Aorta (tissue), 5 donors: Measurements from ENCODE around the gene VSTM4. TPM values are rescaled to one million over a fixed set of nuclear protein-coding genes. Genes with fewer than 3 reads are reported as not detected.

ENCODE experiments used
- ATAC-seq: fragments of 200-7000 bp; cut with Tn5 transposase; one replicate; pipeline ENCODE4 v1.9.1; 2022; ENCODE audit warnings: moderate library complexity; ENCODE audit not compliant: low FRiP score
- DNase-seq, 2 donors: peaks; one replicate each; pipeline ENCODE4 v3.0.0-alpha.2; 2020
- H3K27ac ChIP-seq, 2 donors: one replicate each; pipeline ENCODE4 v1.5.1; 2013; ENCODE audit warnings: low read length in 2 of 2, mild to moderate bottlenecking in 2 of 2, moderate library complexity in 2 of 2, control low read depth in 1 of 2, inconsistent platforms in 1 of 2, low read depth in 1 of 2
- H3K27me3 ChIP-seq, 2 donors: one replicate each; pipeline ENCODE4 v1.6.1; 2013; ENCODE audit warnings: control low read depth in 1 of 2, low read length in 1 of 2, mild to moderate bottlenecking in 1 of 2, moderate library complexity in 1 of 2; ENCODE audit not compliant: insufficient read depth in 2 of 2, control insufficient read depth in 1 of 2
- H3K36me3 ChIP-seq, 2 donors: one replicate each; pipeline ENCODE4 v1.6.1; 2013; ENCODE audit warnings: control low read depth in 1 of 2, low read length in 1 of 2, mild to moderate bottlenecking in 1 of 2; ENCODE audit not compliant: insufficient read depth in 2 of 2, control insufficient read depth in 1 of 2
- H3K4me1 ChIP-seq, 2 donors: one replicate each; pipeline ENCODE4 v1.6.1; 2013; ENCODE audit warnings: low read length in 2 of 2, control low read depth in 1 of 2, mild to moderate bottlenecking in 1 of 2, moderate library complexity in 1 of 2; ENCODE audit not compliant: insufficient read depth in 2 of 2, control insufficient read depth in 1 of 2
- H3K4me3 ChIP-seq, 2 donors: one replicate each; pipeline ENCODE4 v1.5.1; 2013; ENCODE audit warnings: low read length in 2 of 2, control low read depth in 1 of 2, mild to moderate bottlenecking in 1 of 2
- H3K9me3 ChIP-seq: one replicate; pipeline ENCODE4 v1.6.1; 2013; ENCODE audit warnings: mild to moderate bottlenecking, low read length; ENCODE audit not compliant: control insufficient read depth
- WGBS, 2 donors: extraction: QIAGEN DNeasy Blood & Tissue Kit; methylation state at CpG; one replicate each; pipeline ENCODE4 v1.1.7; 2013; 5-methylcytosine and 5-hydroxymethylcytosine counted together
- intact Hi-C, 2 donors: fragments of 100-400 bp; cut with DNase I; formaldehyde crosslinking; loops; one replicate each; pipeline versions ENCODE4 v1.14.2 to v1.15.0; 2022
- polyA plus RNA-seq, 2 donors: library from polyadenylated mRNA; stranded (reverse); fragments of 200-250 nt; gene quantifications; one replicate each; pipeline ENCODE4 v1.2.3, GENCODE V29; 2013
- total RNA-seq, 2 donors: library from RNA; stranded (reverse); fragmentation: NEBNext Ultra II Directional; extraction: Animal tissue kit (Norgen Biotek cat#: 25700); gene quantifications; one replicate each; pipeline ENCODE4 v1.2.1, GENCODE V29; 2021
- donor health status: healthy with polysubstance abuse.
- donor health status: Bipolar disorder and iron deficiency.
- donor health status: DM: no; HTN: no; CAD: no.
- donor health status: DM: no; HTN: no; CAD: no.
- donor health status: DM: yes; HTN: yes; CAD: no.

The VSTM4 gene
- total and polyA plus RNA-seq, 4 donors, result 8.0 to 34.2 (median 18.0) TPM

GRCh38 chr10:49094646-49095045 lies 20.7 kb downstream of the VSTM4 start:
- intact Hi-C loops, result no loop called here
- no peak for DNase-seq

GRCh38 chr10:49093922-49094321 lies 21.4 kb downstream of the VSTM4 start:
- DNase-seq, result no peak
- H3K4me1 ChIP-seq, result peaks cover 0 to 7% of the 10 kb centered on the region in 2 donors
- no peaks in the 10 kb centered on the region for H3K27me3 ChIP-seq
- no peak for ATAC-seq
- peaks cover 0 to under 1% of the 10 kb centered on the region in 2 donors for H3K36me3 ChIP-seq
- H3K27ac ChIP-seq, result no peak overlapping the region
- WGBS, 2 donors, result 96% methylated on average over 10 of the region's 10 CpGs
- intact Hi-C loops, result no loop called here
- H3K4me3 ChIP-seq, result no peak overlapping the region
- no peaks in the 10 kb centered on the region for H3K9me3 ChIP-seq

More at GRCh38 chr10:49094646-49095045, 20.7 kb downstream of the VSTM4 start:
- peaks cover 0 to 2% of the 10 kb centered on the region in 2 donors for H3K36me3 ChIP-seq
- H3K9me3 ChIP-seq, result no peaks in the 10 kb centered on the region
- H3K27me3 ChIP-seq, result no peaks in the 10 kb centered on the region
- H3K4me3 ChIP-seq, result no peak overlapping the region
- H3K4me1 ChIP-seq, result peaks cover 0 to 7% of the 10 kb centered on the region in 2 donors
- 14 to 19% methylated on average over 4 of the region's 4 CpGs for WGBS, 2 donors
- peak; percentile 42 for ATAC-seq
- H3K27ac ChIP-seq, result no peak overlapping the region

GRCh38 chr10:49092477-49092876 lies 22.8 kb downstream of the VSTM4 start:
- Histone ChIP-seq H3K27ac (no peak overlapping the region), H3K4me3 (no peak overlapping the region), H3K9me3 (no peaks in the 10 kb centered on the region), H3K4me1 (peaks cover 0 to 7% of the 10 kb centered on the region in 2 donors), H3K27me3 (no peaks in the 10 kb centered on the region), H3K36me3 (no peaks in the 10 kb centered on the region)
- intact Hi-C loops, result no loop called here
- WGBS, 2 donors, result 91 to 92% methylated on average over 11 of the region's 11 CpGs
- DNase-seq (no peak), ATAC-seq (no peak)

DNA sequence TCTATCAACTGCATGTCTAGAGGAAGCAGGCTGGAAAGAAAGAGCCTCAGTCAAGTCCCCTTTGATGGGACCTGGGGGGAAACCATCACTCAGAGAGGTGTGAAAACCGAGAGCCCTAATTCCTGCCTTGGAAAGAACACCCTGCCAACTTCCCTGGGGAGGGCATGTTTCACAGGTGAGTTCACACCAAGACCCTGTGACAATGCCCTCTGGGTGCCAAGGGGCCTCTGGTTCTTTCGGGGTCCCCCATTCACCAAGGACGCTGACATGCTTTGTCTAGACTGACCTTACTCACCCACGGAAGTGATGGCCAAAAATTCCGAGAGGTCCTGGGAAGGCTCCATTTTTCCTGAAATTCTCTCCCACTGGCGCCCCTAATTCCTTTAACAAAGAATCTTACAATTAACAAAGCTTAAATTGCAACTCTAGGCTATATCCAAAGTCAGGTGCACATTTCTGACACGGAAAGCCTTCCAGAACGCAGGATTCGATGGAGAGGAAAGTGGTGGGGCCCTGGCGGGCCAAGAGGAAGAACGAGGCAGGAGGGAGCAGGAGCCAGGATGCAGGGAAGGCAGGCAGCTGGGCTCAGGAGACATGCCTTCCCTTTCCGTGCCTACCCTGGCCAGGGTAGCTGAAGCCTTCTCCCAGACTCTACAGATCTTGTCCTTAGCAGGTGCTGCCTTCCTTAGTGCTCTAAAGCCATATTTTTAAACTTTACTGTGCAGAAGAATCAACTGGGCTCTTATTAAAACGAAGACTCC lies 23.7 kb downstream of the VSTM4 start:
- Histone ChIP-seq H3K4me1 (peaks cover 0 to 7% of the 10 kb centered on the region in 2 donors), H3K9me3 (no peaks in the 10 kb centered on the region), H3K27ac (no peak overlapping the region), H3K36me3 (no peaks in the 10 kb centered on the region), H3K27me3 (no peaks in the 10 kb centered on the region), H3K4me3 (no peak overlapping the region)
- ATAC-seq (no peak), DNase-seq (no peak)
- intact Hi-C loops, result no loop called here
- 91 to 92% methylated on average over 13 of the region's 13 CpGs for WGBS, 2 donors

DNA sequence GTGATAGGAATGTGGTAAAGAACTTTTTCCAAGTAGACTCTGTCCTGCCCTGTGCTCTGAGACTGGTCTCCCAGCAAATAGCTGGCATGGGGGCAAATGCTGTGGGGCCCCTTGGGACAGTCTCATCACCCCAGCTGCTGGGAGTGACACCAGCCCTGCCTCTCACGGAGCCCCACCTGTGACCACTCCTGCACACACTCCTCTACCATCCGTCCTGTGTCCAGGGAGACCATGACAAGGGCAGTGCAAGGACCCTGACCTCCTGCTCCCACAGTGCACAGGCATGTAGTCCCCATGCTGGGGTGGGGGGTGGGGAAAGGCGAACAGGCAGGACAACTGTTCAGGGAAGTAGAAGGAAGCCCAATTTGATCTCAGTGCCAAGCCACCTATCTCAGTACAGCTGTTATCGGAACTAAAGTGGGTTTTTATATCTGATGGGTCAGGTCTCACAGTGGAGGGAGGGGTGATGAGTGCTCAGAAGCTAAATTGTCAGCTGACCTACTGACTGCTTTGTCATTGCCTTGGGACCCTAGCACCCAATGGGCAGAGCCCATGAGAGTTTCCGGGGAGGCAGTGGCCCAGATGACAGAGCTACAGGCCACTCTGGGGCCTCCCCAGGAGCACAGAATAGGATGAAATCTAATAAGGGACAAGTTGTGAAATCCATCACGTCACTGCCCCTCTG lies 24.5 kb downstream of the VSTM4 start:
- no peak overlapping the region for H3K27ac ChIP-seq
- H3K4me3 ChIP-seq, result no peak overlapping the region
- H3K36me3 ChIP-seq, result no peaks in the 10 kb centered on the region
- 90 to 96% methylated on average over 6 of the region's 6 CpGs for WGBS, 2 donors
- ATAC-seq (no peak), DNase-seq (no peak)
- intact Hi-C loops, result no loop called here
- H3K27me3 ChIP-seq, result no peaks in the 10 kb centered on the region
- no peaks in the 10 kb centered on the region for H3K9me3 ChIP-seq
- peaks cover 0 to 7% of the 10 kb centered on the region in 2 donors for H3K4me1 ChIP-seq

- H3K36me3 ChIP-seq, result no peaks in the 10 kb centered on the region
- no peak for DNase-seq
- H3K27me3 ChIP-seq, result no peaks in the 10 kb centered on the region
- no peak overlapping the region for H3K4me3 ChIP-seq
- intact Hi-C loops, result no loop called here
- H3K9me3 ChIP-seq, result no peaks in the 10 kb centered on the region
- WGBS, 2 donors, result 17 to 32% methylated on average over 1 of the region's 1 CpG
- ATAC-seq, result no peak
- peaks cover 0 to 7% of the 10 kb centered on the region in 2 donors for H3K4me1 ChIP-seq
- peak overlapping the region in 1 of 2 donors; percentile 25 for H3K27ac ChIP-seq
Observed at GRCh38 chr10:49090189-49090575, 25.1 kb downstream of the VSTM4 start.

DNA sequence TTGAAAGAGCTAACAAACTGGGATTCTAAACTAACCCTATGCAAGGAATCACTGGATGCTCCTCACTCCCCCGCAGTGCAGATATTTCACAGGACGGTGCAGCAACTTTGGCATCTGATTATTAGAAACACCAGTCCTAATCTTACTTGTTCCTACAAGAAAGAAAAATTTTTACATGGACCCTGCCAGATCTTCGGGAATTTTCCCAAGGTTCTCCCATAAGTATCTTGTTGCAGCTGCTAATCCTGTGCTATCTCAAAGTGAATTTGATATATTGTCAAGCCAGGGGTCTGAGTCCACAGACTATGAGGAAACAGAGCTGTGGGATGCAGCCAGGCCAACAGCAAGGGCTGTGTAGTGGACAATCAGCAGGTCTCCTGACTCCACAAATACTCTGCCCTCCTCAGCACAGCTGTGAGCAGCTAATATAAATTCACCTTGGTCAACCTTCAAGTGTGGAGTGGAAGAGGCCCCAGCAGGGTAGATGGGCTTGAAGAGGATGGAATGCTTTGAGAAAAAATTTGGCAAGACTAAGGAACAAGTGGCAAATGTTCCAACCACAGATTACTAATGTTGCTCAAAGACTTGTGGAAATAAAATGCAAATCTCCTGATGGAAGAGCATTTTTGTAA lies 25.6 kb downstream of the VSTM4 start:
- H3K4me3 ChIP-seq, result no peak overlapping the region
- DNase-seq (no peak), ATAC-seq (peak; percentile 53)
- no peaks in the 10 kb centered on the region for H3K9me3 ChIP-seq
- H3K27me3 ChIP-seq, result no peaks in the 10 kb centered on the region
- H3K27ac ChIP-seq, result peak overlapping the region in 1 of 2 donors; percentile 25
- intact Hi-C loops, result no loop called here
- no peaks in the 10 kb centered on the region for H3K36me3 ChIP-seq
- 11 to 16% methylated on average over 3 of the region's 3 CpGs for WGBS, 2 donors
- peaks cover 0 to 4% of the 10 kb centered on the region in 2 donors for H3K4me1 ChIP-seq

- Histone ChIP-seq H3K4me3 (no peak overlapping the region), H3K36me3 (no peaks in the 10 kb centered on the region), H3K4me1 (peaks cover 0 to 4% of the 10 kb centered on the region in 2 donors), H3K9me3 (no peaks in the 10 kb centered on the region), H3K27ac (no peak overlapping the region), H3K27me3 (no peaks in the 10 kb centered on the region)
- intact Hi-C loops, result no loop called here
- WGBS, 2 donors, result 83 to 94% methylated on average over 2 of the region's 2 CpGs
- DNase-seq (no peak), ATAC-seq (no peak)
Observed at GRCh38 chr10:49089152-49089551, 26.2 kb downstream of the VSTM4 start.
